GM21526 (cell line): ENCODE data around the gene IFT20.
"Not testable (repeated sequence)": the region's sequence is repeated elsewhere in the genome, so short reads cannot be mapped to it uniquely, and the experiment has no call there.

ENCODE experiments used
- ATAC-seq: cut with Tn5 transposase; IDR thresholded peaks from one replicate; pipeline ENCODE4 v1.9.1; 2021; ENCODE audit warnings: moderate library complexity; ENCODE audit not compliant: unreplicated experiment, low FRiP score

Gene IFT20

DNA sequence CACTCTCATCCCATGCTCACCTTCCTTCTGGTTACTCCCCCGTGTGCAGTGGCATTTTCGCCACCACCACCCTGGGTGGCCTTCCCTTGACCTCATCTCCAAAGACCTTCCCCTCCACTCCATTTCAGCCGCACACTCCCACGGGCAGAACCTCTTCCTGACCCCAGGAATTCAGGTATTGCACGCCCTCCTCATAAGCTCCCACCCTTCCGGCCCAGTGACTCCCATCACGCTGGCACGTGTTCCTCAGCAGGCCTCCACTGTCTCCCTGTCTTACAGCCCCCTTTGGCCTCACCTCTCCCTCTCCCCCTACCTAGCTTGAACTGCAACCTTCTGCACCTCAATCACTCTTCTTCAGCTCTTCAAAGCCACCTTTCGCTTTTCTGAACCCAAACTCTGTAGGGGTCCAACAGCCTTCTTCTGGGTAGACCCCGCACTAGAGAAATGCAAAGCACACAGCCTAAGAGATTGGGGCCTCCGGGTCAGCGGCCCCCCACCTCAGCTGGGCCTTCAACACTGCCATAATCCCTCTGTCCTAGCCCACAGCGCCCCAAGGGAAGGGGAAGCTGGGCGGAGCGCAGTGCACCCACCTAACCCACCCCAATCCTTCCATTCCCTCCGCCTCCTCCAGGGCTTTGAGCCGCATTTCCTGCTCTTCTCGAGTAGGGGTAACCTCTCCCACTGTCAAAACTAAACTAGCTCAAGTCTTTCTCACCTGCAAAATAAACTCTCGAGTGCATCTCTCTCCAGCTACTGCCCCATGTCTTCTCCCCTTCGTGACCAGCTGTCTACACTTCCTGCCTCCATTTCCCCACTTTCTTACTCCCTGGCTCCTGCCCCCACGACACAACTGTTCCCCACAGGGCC is 17.9 kb downstream of the IFT20 start:
- no peak for ATAC-seq

DNA sequence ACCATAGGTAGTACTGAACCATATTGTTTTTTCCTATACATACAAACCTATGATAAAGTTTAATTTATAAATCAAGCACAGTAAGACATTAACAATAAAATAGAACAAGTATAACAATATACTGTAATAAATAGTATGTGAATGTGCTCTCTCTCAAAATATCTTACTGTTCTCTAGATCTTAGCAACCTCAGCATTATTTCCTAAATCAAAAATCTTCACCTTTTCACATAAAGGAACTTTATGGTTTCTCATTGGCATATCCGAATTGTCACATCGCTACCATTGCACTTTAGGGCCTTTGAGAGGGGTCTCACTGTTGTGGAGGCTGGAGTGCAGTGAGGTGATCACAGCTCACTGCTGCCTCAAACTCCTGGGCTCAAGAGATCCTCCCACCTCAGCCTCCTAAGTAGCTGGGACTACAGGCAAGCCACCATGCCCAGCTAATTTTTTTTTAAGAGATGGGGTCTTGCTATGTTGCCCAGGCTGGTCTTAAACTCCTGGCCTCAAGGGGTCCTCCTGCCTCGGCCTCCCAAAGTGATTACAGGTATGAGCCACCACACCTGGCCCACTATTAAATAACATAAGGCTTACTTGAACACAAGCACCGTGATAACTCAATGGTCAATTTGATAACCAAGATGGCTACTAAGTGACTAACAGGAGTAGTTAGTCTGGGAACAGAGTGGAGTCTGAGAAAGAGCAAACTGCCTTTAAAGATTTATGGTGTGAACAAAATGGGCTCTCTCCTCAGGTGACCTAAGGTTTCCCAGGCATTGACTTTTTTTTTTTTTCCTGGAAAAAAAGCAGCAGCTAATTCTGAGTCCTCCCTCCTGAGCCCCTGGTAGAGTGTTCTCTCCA is 19.2 kb downstream of the IFT20 start:
- ATAC-seq, result no peak

DNA sequence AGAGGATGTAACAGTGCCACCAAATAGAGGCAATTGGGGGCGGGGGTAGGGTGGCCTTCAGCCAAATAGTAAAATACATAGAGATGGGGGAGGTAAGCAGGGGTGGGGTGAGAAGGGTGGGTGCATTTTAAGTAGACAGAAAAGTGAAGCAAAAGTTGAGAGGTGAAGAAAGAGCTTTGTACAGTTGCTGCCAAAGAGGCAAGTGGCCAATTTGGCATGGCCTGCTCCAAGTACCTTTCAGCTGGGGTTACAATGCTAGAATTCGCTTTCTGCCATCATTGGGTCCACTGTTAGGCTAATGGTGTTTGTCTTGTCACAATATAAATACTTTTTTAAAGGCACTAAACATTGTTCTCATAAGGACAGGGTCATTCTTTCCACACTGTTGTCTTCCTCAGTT is 21.4 kb downstream of the IFT20 start:
- ATAC-seq, result no peak

DNA sequence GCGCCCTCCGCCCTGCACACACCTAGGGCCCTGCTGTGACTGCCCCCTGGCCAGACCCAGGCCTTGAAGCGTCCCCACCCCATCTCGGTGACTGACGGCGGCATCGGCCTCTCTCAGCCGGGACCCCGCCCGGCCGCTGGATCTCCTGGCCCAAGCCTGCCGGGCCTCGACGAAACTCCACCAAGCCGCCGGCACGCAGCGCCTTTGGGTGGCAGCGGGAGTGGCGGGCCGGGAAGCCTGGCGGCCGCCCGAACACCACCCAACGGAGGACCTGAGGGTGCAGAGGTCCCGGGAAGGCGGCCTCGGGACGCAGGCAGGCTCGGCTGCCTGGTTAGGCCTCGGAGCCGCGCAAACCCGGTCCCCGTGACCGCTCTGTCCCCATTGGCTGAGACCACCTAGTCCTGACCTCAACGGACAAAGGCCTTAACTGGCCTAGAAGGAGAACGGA is 28.3 kb downstream of the IFT20 start:
- ATAC-seq, result no peak

DNA sequence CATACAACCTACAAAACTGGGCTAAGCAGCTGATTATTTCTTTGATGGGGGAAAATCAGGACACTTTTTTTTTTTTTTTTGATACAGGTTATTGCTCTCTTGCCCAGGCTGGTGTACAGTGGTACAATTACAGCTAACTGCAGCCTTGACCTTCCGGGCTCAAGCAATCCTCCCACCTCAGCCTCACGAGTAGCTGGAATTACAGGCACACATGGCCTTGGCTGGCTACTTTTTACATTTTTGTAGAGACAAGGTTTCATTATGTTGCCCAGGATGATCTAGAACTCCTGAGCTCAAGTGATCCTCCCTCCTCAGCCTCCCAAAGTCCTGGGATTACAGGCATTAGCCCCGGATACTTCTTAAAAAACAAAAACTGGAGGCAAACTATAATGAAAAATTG is 36.8 kb downstream of the IFT20 start:
- no peak for ATAC-seq

DNA sequence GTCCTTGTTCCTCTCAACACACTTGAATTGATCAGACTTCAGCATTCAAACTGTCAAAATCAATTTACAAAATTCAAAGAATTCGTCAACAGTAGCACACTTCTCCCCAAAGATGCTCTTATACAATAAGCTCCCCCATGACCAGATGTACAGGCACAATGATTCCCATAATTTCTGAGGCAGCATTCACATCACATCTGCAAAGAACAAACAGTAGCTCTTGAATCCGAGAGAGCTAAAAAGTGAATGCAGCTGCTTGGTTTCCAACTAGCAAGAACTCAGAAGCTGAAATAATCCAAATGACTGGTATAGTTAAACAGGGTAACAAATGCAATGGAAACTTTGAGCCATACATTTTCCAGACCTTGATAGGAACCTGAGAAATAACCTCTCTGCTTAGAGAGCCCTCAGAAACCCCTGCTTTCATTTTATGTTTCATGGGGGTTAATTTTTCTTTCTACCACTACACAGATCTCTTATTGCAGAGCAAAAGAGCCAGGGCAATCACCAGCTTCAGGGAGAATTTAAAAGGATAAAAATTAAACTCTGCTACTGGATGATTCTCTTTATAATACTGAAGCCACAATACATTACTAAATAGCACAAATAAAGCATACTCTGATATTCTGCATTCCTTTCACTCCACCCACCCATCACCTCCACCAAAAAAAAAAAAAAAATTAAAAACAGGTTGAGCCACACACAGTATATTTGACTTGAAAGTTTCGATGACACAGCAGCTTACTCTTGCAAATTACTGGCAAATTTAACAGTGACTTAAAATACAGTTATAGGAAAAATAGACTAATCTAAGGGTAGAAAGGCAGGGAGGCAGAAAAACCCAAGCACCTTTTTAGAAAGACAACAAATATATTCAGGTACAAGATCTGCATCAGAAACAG is 39.3 kb downstream of the IFT20 start:
- ATAC-seq, result no peak

DNA sequence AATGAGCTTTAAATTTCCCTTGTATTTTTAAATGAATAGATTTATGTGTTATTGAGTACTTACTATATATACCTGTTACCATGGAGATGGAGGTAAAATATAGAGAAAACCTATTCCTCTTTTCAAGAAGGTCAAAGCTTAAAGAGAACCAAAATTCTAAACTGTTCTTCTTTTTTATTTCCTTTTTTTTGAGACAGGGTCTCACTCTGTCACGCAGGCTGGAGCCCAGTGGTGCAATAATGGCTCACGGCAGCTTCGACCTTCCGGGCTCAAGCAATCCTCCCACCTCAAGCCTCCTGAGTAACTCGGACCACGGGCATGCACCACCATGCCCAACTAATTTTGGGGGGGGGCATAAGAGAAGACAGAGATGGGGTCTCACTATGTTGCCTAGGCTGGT is 41.3 kb downstream of the IFT20 start:
- no peak for ATAC-seq

DNA sequence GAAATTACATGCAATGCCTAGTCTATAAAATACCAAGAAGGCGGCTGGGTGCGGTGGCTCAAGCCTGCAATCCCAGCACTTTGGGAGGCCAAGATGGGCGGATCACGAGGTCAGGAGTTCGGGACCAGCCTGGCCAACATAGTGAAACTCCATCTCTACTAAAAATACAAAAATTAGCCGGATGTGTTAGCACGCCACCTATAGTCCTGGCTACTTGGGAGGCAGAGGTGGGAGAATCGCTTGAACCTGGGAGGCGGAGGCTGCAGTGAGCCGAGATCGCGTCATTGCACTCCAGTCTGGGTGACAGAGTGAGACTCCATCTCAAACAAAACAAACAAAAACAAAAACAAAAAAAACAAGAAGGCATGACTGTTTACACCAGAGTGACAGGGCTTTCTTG is 42.4 kb downstream of the IFT20 start:
- ATAC-seq, result not testable (repeated sequence)

DNA sequence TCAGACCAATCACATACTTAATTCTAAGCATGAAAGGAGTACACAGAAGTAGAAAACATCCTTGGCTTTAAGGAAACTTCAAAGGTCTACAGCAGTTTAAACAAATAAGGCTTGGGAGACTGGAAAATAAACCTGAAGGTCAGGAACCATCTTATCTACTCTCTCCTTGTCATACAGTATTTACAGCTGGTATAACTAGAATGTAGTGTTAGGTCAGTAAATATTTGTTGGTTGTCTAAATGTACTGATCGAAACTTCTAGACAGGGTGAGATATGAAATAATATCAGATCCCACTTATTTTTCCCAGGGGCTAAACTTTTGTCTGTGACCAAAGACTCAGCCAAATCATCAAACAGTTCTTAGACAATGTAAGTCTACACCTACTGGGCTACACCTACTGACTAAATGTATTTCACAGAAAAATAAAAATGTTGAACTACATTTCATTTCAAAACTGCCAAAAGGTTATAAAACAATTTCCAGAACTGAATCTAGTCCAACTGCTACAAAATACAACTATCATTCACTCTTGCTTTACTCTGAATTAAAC is 43.4 kb downstream of the IFT20 start:
- ATAC-seq, result no peak

DNA sequence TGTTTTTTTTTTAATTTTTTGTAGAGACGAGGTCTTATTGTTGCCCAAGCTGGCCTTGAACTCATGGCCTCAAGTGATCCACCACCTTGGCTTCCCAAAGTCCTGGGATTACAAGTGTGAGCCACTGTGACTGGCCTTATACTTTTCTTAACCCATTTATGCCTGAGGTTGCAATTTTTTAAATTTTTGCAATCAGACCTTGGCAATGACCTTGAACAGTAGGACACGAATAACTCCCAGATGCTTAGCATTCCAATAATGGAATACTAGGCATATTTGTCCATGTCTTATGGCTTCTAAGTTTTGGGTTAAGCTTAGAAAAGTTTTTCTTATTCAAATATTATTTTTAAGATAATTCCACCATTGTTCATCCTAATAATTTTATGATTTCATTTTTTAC is 44.6 kb downstream of the IFT20 start:
- no peak for ATAC-seq

DNA sequence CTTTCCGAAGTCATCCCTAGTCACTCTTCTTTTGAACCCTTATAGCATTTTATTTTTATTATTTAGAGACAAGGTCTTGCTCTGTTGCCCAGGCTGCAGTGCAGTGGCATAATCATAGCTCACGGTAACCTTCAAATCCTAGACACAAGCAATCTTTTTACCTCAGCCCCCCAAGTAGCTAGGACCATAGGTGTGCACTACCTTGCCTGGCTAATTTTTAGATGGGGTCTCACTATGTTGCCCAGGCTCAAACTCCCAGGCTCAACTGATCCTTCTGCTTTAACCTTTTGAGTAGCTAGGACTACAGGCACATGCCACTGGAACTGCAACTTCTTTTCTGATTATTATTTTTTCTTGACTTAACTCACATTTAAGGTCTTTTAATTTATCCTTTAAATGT is 49.3 kb downstream of the IFT20 start:
- no peak for ATAC-seq

DNA sequence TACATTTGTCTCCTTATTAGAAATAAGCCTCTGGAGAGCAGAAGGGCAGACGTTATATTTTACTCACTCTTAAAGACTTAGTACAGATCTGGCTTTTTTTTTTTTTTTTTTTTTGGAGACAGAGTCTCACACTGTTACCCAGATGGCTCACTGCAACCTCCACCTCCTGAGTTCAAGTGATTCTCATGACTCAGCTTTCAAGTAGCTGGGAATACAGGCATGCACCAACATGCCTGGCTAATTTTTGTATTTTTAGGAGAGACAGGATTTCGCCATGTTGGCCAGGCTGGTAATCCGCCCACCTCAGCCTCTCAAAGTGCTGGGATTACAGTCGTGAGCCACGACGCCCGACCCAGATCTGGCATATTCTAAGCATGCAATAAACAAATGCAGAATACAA is 52.7 kb downstream of the IFT20 start:
- ATAC-seq, result no peak

DNA sequence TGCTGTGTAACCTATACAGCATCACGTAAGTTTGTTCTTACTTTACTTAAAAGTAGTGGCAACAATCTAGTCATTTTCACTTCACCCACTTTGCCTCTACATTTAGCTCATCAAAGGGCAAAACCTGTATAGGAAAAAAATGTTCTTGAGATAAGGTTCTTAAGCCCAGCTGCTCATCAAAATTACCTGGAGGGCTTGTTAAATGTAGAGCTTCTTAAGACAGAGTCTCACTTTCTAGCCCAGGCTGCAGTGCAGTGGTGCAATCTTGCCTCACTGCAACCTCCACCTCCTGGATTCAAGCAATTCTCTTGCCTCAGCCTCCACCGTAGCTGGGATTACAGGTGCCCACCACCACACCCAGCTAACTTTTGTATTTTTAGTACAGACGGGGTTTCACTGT is 54.4 kb downstream of the IFT20 start:
- ATAC-seq, result no peak

DNA sequence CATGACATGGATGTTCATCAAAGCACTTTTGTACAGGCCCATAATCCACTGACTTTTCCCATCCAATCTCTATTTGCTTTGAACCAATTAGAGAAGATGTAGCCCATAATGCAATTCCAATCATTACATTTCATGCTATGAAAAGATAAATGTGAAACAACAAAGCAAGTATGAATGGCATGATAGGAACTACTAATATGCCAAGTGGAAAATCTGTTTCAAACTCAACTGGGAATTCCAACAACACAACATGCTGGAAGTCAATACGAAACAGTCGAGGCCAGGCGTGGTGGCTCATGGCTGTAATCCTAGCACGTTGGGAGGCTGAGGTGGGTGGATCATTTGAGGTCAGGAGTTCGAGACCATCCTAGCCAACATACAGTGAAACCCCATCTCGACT is 55.9 kb downstream of the IFT20 start:
- ATAC-seq, result no peak
